D721Med (cell line): Measurements from ENCODE around the gene MCHR1.

Experiments
- DNase-seq: peaks from one replicate; pipeline ENCODE4 v3.0.0; 2011; ENCODE audit warnings: low spot score; ENCODE audit not compliant: insufficient read length
- FAIRE-seq: peaks from 2 replicates; lab custom pipeline; 2011; peaks lifted over from hg19 to GRCh38; lab: Jason Lieb, UNC
- CTCF ChIP-seq: IDR thresholded peaks from 2 replicates; pipeline ENCODE4 v1.5.1; 2012; ENCODE audit warnings: mild to moderate bottlenecking, control low read depth; ENCODE audit not compliant: insufficient read depth; ENCODE audit errors: missing control alignments

Gene MCHR1

GRCh38 chr22:40680819-40681183 is 1.5 kb downstream of the MCHR1 start:
- no peak for DNase-seq
- TF ChIP-seq CTCF = no peak
- FAIRE-seq = no peak

GRCh38 chr22:40681451-40681850 is 2.2 kb downstream of the MCHR1 start:
- TF ChIP-seq CTCF = no peak
- FAIRE-seq = no peak
- DNase-seq = no peak

- DNase-seq (no peak), FAIRE-seq (no peak)
- no peak for TF ChIP-seq CTCF
Measured at GRCh38 chr22:40684728-40685127, 5.4 kb downstream of the MCHR1 start.

- no peak for FAIRE-seq
- DNase-seq = no peak
- TF ChIP-seq CTCF = no peak
Measured at GRCh38 chr22:40685406-40685805, 6.1 kb downstream of the MCHR1 start.

GRCh38 chr22:40687706-40688105 is 8.4 kb downstream of the MCHR1 start:
- DNase-seq (no peak), FAIRE-seq (no peak)
- no peak for TF ChIP-seq CTCF

GRCh38 chr22:40690370-40690769 is 11.1 kb downstream of the MCHR1 start:
- no peak for TF ChIP-seq CTCF
- no peak for DNase-seq
- no peak for FAIRE-seq

- FAIRE-seq (no peak), DNase-seq (no peak)
- TF ChIP-seq CTCF = no peak
Measured at GRCh38 chr22:40691532-40691931, 12.2 kb downstream of the MCHR1 start.
